Measurements from ENCODE around the gene ITPR3.

- TF ChIP-seq POLR2A (IDR thresholded peaks at IDR 0.05): no peak
- TF ChIP-seq, protein P1, sequence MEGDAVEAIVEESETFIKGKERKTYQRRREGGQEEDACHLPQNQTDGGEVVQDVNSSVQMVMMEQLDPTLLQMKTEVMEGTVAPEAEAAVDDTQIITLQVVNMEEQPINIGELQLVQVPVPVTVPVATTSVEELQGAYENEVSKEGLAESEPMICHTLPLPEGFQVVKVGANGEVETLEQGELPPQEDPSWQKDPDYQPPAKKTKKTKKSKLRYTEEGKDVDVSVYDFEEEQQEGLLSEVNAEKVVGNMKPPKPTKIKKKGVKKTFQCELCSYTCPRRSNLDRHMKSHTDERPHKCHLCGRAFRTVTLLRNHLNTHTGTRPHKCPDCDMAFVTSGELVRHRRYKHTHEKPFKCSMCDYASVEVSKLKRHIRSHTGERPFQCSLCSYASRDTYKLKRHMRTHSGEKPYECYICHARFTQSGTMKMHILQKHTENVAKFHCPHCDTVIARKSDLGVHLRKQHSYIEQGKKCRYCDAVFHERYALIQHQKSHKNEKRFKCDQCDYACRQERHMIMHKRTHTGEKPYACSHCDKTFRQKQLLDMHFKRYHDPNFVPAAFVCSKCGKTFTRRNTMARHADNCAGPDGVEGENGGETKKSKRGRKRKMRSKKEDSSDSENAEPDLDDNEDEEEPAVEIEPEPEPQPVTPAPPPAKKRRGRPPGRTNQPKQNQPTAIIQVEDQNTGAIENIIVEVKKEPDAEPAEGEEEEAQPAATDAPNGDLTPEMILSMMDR (IDR thresholded peaks at IDR 0.05): no peak
Observed at GRCh38 chr6:33667776-33668175, 46.7 kb downstream of the ITPR3 start.
